Upper lobe of left lung (tissue), 6 donors: ENCODE measurements around the gene FAM237B. TPM values are rescaled to one million over a fixed set of nuclear protein-coding genes. Genes with fewer than 3 reads are reported as not detected.
A peak's percentile ranks its signal among the peaks of the same experiment; 100 is the strongest.

Source experiments
- ATAC-seq, 2 donors: fragments of 200-7000 bp; cut with Tn5 transposase; one replicate each; pipeline ENCODE4 v1.9.1; 2022; ENCODE audit warnings: mild to moderate bottlenecking in 2 of 2, moderate library complexity in 2 of 2; ENCODE audit not compliant: low FRiP score in 2 of 2
- DNase-seq, 2 donors: peaks; one replicate each; pipeline ENCODE4 v3.0.0-alpha.2; 2019 to 2020
- H3K27ac ChIP-seq, 4 donors: fragments of 200-600 bp; sonication (generic); one replicate each; pipeline ENCODE4 v1.5.1; 2016 to 2019
- H3K27me3 ChIP-seq, 4 donors: fragments of 200-600 bp; sonication (generic); one replicate each; pipeline ENCODE4 v1.5.1; 2017 to 2019
- H3K36me3 ChIP-seq, 4 donors: fragments of 200-600 bp; sonication (generic); one replicate each; pipeline ENCODE4 v1.5.1; 2016 to 2019
- H3K4me1 ChIP-seq, 4 donors: fragments of 200-600 bp; sonication (generic); one replicate each; pipeline ENCODE4 v1.5.1; 2018 to 2019
- H3K4me3 ChIP-seq, 4 donors: fragments of 200-600 bp; sonication (generic); one replicate each; pipeline ENCODE4 v1.5.1; 2017 to 2019; ENCODE audit warnings: mild to moderate bottlenecking in 2 of 4, moderate library complexity in 1 of 4
- H3K9me3 ChIP-seq, 4 donors: fragments of 200-600 bp; sonication (generic); one replicate each; pipeline ENCODE4 v1.5.1; 2018 to 2019
- EP300 ChIP-seq, 4 donors: sonication (generic); formaldehyde crosslinking; IDR thresholded peaks; one replicate each; pipeline ENCODE4 v1.5.1; 2017; ENCODE audit warnings: antibody characterized with exemption in 4 of 4, control low read depth in 2 of 4
- POLR2A ChIP-seq, 4 donors: fragments of 450-650 bp; IDR thresholded peaks; one replicate each; pipeline ENCODE4 v1.5.1; 2016 to 2017; ENCODE audit warnings: antibody characterized with exemption in 4 of 4, mild to moderate bottlenecking in 2 of 4
- POLR2AphosphoS5 ChIP-seq, 2 donors: sonication (generic); formaldehyde crosslinking; IDR thresholded peaks; one replicate each; pipeline ENCODE4 v1.5.1; 2017; ENCODE audit warnings: antibody characterized with exemption in 2 of 2
- WGBS, 2 donors: methylation state at CpG; one replicate each; pipeline ENCODE4 v1.1.5; 2017 to 2018; 5-methylcytosine and 5-hydroxymethylcytosine counted together
- total RNA-seq, 6 donors: library from RNA; depleted of rRNA in 4 of 6; stranded (reverse); fragments of >200 nt in 4 of 6; gene quantifications; one replicate each; pipeline versions ENCODE4 v1.1.0 to v1.2.1, GENCODE V29; 2016 to 2021
- TF ChIP-seq, protein P1 (sequence below), 6 experiments: fragments of 450-650 bp in 4 of 6; fragments of 200-600 bp in 2 of 6; sonication (generic) in 2 of 6; IDR thresholded peaks; one replicate each; pipeline ENCODE4 v1.5.1; 2016 to 2019; ENCODE audit warnings: antibody characterized with exemption in 6 of 6
- donor health status: DM: no; HTN: no; CAD: no; lungs with moderate emphysema.
- donor health status: DM: no; HTN: yes; CAD: no; lungs with severe emphysema.

Gene FAM237B
- total RNA-seq, 6 donors from 2014 or later = 0.15 TPM; not detected in 5

DNA sequence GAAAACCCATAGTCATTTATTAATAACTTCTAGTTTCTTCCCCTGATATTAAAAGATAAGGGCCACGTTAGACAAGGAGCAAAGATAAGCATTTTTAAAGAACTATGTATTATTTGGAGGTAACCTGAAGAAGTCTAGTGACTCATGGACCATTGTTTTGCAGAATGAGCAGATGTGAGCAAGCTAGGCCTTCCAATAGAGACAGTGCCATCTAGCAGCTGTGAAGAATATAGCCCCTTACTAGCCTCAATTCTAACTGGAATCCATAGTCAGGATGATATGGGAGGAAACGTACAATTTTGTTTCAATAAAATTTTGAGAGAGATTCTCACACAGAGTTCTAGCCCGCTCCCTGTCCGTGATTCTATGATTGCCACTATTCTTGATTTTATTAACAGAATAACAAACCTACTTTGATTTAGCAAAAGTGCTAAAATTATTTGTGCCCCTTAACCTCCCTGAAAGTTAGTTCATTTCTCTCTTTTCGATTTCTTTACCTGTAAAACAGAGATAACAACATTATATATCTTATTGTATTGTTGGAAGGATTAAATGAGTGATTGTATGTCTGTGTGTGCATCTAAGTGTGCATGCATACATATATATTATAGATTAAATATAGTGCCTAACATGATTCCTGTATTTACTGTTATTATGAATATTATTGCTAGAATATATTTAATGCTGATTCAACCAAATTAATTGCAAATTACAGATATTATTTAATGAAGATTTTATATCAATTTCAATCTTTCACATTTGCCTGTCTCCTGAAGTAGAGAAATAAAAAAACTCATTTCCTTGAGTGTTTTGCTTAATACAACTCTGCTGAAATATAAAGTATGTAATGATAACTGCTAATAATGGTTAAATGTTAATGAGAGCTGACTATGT lies 22.7 kb downstream of the FAM237B start:
- no peaks in the 10 kb centered on the region for H3K36me3 ChIP-seq
- no peaks in the 10 kb centered on the region for H3K9me3 ChIP-seq

DNA sequence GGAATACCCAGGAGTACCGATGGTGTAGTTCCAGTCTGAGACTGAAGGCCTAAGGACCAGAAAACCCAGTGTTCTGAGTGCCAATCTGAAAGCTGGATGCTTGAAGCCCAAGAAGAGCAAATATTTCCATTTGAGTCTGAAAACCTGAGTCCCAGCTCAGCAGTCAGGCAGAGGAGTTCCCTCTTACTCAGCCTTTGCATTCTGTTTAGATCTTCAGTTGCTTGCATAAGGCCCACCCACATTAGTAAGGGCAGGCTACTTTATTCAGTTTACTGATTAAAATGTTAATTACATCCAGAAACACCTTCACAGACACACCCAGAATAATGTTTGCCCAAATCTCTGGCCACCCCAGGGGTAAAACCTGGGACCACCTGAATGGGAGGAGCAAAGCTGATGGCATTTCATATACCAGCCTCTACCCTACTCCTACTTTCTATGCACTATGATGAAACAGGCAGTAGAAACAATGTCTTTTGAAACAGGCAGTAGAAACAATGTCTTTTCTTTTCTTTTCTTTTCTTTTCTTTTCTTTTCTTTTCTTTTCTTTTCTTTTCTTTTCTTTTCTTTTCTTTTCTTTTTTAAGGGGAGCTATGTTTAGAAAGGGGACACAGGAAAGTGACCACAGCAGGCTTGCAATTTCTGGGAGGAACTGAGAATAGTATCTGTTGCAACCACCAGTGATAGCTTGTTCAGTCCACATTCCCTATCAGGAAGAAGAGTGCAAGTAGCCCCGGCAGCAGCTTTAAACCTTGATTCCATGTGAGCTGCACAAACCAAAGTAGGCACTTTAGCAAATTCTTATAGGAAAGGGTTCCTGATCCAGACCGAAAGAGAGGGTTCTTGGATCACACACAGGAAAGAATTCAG lies 30.6 kb downstream of the FAM237B start:
- ATAC-seq (no peak), DNase-seq (no peak)
- Histone ChIP-seq H3K36me3 (no peaks in the 10 kb centered on the region), H3K4me3 (no peak overlapping the region), H3K27ac (no peak overlapping the region), H3K27me3 (no peaks in the 10 kb centered on the region), H3K9me3 (no peaks in the 10 kb centered on the region), H3K4me1 (no peaks in the 10 kb centered on the region)
- WGBS, 2 donors = 87% methylated on average over 3 of the region's 3 CpGs
- TF ChIP-seq, protein P1, sequence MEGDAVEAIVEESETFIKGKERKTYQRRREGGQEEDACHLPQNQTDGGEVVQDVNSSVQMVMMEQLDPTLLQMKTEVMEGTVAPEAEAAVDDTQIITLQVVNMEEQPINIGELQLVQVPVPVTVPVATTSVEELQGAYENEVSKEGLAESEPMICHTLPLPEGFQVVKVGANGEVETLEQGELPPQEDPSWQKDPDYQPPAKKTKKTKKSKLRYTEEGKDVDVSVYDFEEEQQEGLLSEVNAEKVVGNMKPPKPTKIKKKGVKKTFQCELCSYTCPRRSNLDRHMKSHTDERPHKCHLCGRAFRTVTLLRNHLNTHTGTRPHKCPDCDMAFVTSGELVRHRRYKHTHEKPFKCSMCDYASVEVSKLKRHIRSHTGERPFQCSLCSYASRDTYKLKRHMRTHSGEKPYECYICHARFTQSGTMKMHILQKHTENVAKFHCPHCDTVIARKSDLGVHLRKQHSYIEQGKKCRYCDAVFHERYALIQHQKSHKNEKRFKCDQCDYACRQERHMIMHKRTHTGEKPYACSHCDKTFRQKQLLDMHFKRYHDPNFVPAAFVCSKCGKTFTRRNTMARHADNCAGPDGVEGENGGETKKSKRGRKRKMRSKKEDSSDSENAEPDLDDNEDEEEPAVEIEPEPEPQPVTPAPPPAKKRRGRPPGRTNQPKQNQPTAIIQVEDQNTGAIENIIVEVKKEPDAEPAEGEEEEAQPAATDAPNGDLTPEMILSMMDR (IDR thresholded peaks at IDR 0.05) = no peak
- TF ChIP-seq POLR2AphosphoS5 (IDR thresholded peaks at IDR 0.05) (no peak), POLR2A (IDR thresholded peaks at IDR 0.05) (no peak), EP300 (IDR thresholded peaks at IDR 0.05) (no peak)

More for the DNA sequence above, 22.7 kb downstream of the FAM237B start:
- 62 to 73% methylated on average over 5 of the region's 5 CpGs for WGBS, 2 donors
- Histone ChIP-seq H3K27me3 (no peaks in the 10 kb centered on the region), H3K4me1 (no peaks in the 10 kb centered on the region), H3K4me3 (no peak overlapping the region), H3K27ac (no peak overlapping the region)
- DNase-seq (no peak), ATAC-seq (peak in 1 of 2 donors; percentile 91)
- no peak for TF ChIP-seq EP300 (IDR thresholded peaks at IDR 0.05)
- TF ChIP-seq, protein P1 (IDR thresholded peaks at IDR 0.05) = peak in 2 of 6 experiments; percentile 18 to 29

DNA sequence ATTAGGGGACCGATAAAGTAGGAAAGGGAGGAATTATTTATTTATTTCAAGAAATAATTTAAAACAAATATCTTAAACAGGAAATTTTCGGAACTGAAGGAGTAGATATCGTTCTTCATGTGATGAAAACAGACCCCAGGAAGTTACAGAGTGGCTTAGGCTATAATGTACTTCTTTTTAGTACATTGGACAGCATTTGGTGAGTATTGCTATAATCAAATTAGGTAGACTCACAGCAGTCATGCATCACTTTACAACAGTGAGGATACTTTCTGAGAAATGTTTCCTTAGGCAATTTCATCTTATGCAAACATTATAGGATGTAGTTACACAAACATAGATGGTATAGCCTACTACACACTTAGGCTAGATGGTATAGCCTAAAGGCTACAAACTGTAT lies 33.0 kb downstream of the FAM237B start:
- 87 to 89% methylated on average over 3 of the region's 3 CpGs for WGBS, 2 donors
- no peak for ATAC-seq
- H3K9me3 ChIP-seq = no peaks in the 10 kb centered on the region
- H3K27ac ChIP-seq = no peak overlapping the region
- no peak overlapping the region for H3K4me3 ChIP-seq
- TF ChIP-seq EP300 (IDR thresholded peaks at IDR 0.05) (no peak), POLR2AphosphoS5 (IDR thresholded peaks at IDR 0.05) (no peak), POLR2A (IDR thresholded peaks at IDR 0.05) (no peak)
- TF ChIP-seq, protein P1 (IDR thresholded peaks at IDR 0.05) = no peak
- H3K4me1 ChIP-seq = no peaks in the 10 kb centered on the region
- H3K27me3 ChIP-seq = no peaks in the 10 kb centered on the region
- H3K36me3 ChIP-seq = no peaks in the 10 kb centered on the region
- no peak for DNase-seq

DNA sequence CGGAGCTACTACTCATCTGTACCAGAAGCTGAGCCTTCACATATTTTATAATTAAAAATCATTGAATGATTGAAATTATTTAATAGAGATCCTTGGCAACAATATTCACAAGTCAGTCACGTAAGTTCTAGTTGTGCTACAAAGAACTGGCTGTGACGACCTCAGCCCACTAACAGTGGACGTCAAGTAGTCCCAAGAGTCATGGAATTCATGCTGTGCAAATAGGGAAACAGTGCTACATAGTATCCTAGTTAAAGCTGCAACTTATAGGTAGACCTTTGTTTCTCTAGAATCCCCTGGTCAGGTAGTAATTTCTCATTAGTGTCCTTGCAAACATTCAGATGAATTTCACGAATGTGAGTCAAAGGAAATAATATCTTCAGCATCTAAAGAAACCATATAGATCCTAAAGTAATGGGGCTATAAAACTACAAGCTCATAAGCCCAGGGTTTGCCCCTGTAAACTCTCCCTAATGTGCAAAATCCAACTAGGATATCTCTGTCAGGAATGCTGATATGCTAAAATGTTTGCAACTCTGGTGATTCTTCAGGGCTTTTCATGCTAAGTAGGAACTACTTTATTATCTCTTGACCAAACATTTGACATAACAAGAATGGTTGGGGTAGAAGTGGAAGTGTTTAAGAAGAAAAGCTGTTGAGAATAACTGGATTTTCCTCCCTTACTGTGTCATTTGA lies 44.9 kb downstream of the FAM237B start:
- no peak for ATAC-seq
- no peaks in the 10 kb centered on the region for H3K9me3 ChIP-seq
- WGBS, 2 donors = 71 to 73% methylated on average over 5 of the region's 5 CpGs

More for the DNA sequence above, 44.9 kb downstream of the FAM237B start:
- H3K27ac ChIP-seq = no peak overlapping the region
- no peak overlapping the region for H3K4me3 ChIP-seq
- H3K36me3 ChIP-seq = peaks cover 0 to 5% (median 0%) of the 10 kb centered on the region in 4 donors
- TF ChIP-seq EP300 (IDR thresholded peaks at IDR 0.05) (no peak), POLR2A (IDR thresholded peaks at IDR 0.05) (no peak), POLR2AphosphoS5 (IDR thresholded peaks at IDR 0.05) (no peak)
- TF ChIP-seq, protein P1 (IDR thresholded peaks at IDR 0.05) = no peak
- DNase-seq = no peak
- H3K27me3 ChIP-seq = no peaks in the 10 kb centered on the region
- no peaks in the 10 kb centered on the region for H3K4me1 ChIP-seq
